SK-N-MC (cell line): ENCODE data around the gene PPP1R37.

Experiments
- DNase-seq: peaks from one replicate; pipeline ENCODE4 v3.0.0-alpha.2; 2011; ENCODE audit warnings: low read depth, low spot score
- H3K27ac ChIP-seq: fragments of 200-600 bp; sonication (generic); 2 replicates; pipeline ENCODE4 v1.5.1; 2016; ENCODE audit warnings: mixed run types
- H3K36me3 ChIP-seq: fragments of 200-600 bp; sonication (generic); 2 replicates; pipeline ENCODE4 v1.6.1; 2017; ENCODE audit warnings: antibody characterized with exemption, low read length, mixed read lengths; ENCODE audit not compliant: insufficient read depth
- H3K4me3 ChIP-seq: fragments of 200-600 bp; sonication (generic); 2 replicates; pipeline ENCODE4 v1.5.1; 2016
- H3K9ac ChIP-seq: fragments of 200-600 bp; sonication (generic); 2 replicates; pipeline ENCODE4 v1.8.0; 2017; ENCODE audit warnings: mixed run types, mixed read lengths; ENCODE audit not compliant: insufficient read length
- H3K9me3 ChIP-seq: fragments of 200-600 bp; sonication (generic); 2 replicates; pipeline ENCODE4 v1.6.1; 2017; ENCODE audit warnings: low read depth, mild to moderate bottlenecking, antibody characterized with exemption, low read length, moderate library complexity, mixed read lengths
- EZH2 ChIP-seq: fragments of 200-600 bp; sonication (generic); IDR thresholded peaks from one replicate; pipeline ENCODE4 v1.6.1; 2017; ENCODE audit warnings: antibody characterized with exemption
- FOXP2 ChIP-seq: optimal IDR thresholded peaks from 2 replicates; pipeline ENCODE3; 2011; ENCODE audit warnings: mild to moderate bottlenecking, moderate library complexity; ENCODE audit not compliant: insufficient read depth; ENCODE audit errors: extremely low read length, control extremely low read depth
- POLR2AphosphoS5 ChIP-seq: IDR thresholded peaks from 2 replicates; pipeline ENCODE4 v1.6.1; 2012; ENCODE audit warnings: mild to moderate bottlenecking, low read depth, low read length, borderline replicate concordance

PPP1R37 gene

DNA sequence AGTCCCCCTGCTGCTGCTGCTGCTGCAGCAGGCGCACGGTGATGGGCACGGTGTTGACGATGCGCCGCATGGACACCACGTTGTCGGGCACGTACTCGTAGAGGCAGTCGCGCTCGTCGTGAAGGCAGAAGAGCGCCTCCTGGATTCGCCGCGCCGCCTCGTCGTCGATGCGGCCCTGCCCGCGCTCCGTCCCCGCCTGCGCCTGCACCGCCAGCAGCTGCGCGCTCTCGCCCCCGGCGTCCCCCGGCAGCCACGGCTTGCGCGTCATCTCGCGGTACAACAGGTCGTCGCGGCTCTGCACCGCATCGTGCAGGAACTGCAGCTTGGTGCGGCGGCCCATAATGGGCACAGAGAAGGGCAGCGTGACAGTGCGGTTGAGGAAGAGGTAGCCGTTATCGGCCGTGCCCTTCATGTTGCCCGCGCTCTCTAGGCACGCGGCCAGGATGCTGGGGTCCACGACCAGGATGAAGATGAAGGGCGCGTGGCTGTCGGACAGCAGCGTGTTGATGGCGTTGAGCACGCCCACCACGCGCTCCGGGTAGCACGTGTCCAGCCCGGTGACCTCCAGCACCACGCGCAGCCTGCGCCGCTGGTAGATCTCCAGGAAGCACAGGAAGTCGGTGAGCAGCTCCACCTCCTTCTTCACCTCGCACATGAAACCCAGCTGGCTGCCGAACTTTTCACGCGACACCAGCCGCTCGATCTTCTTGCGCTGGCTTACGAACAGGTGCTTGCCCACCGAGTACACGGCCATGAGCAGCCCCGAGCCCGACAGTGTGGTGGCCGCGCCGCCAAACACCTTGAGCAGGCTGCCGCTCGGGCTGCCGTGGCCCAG lies 59.7 kb downstream of the PPP1R37 start:
- Histone ChIP-seq H3K9me3 (no peaks in the 10 kb centered on the region), H3K9ac (no peak overlapping the region), H3K27ac (no peak overlapping the region), H3K4me3 (no peak overlapping the region), H3K36me3 (no peaks in the 10 kb centered on the region)
- DNase-seq: no peak
- TF ChIP-seq FOXP2 (no peak), EZH2 (no peak), POLR2AphosphoS5 (no peak)

DNA sequence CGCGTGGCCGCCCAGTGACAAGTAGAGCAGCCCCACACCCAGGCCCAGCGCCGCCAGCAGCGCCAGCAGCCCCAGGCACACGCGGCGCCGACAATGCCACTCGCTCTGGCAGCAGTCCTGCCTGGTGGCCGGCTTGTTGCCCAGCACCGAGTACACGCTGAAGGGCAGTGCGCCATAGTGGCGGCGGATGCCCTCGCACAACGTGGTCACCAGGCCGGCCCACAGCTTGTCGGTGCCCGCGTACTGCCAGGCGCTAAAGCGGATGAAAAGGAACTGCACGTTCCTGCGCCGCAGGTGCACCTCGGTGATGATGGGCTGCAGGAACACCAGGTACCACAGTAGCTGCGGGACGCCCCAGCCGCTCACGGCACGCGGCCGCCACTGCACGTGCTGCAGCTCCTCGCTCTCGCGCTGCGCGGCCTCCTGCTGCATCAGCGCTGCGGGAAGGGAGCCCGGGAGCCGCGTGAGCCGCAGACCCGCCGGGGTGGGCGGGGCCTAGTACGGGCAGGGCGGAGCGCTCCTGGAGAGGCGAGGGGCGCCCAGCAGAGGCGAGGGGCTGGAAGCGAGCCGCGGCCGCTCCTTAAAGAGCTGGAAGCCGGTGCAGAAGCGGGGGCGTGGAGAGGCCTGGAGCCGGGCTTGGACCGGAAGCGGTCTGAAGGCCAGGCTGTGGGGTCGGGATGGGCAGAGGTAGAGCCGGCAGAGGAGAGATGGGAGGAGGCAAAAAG lies 60.5 kb downstream of the PPP1R37 start:
- TF ChIP-seq POLR2AphosphoS5 (peak; percentile 29; the same call in 1 of the 2 replicates), FOXP2 (no peak)
- Histone ChIP-seq H3K36me3 (no peaks in the 10 kb centered on the region), H3K9ac (no peak overlapping the region), H3K9me3 (no peaks in the 10 kb centered on the region), H3K4me3 (peak overlapping the region; percentile 75), H3K27ac (no peak overlapping the region)
- DNase-seq: no peak

DNA sequence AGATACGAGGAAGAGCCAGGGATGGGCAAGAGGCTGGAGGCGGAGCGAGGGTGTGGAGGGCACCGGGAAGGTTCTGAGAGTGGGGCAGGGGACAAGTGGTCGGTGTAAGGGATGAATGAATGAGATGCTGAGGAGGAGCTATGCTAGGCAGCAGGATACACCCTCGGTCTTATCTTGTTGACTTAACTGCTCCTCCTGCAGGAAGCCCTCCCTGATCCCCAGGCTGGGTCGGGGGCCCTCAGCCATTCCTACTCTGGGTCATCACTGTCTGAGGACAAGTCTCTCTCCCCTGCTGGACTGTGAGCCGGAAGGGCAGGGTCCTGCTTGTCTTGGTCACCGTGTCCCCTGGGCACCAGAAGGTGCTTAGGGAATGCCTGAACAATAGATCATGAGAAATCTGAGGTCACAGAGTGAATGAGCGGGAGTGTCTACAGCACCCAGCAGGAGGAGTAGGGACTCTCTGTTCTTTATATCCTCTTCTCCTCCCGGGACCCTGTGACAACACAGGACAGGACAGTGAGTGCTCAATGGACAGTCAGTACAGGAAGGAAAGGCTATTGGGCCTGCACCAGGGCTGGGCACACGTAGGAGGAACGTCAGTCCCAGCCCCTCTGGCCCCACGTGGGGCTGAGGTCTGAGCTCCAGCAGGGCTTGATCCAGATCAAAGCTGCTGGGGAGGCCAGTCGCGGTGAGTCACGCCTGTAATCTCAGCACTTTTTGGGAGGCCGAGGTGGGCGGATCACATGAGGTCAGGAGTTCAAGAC lies 61.3 kb downstream of the PPP1R37 start:
- no peak for DNase-seq
- H3K9me3 ChIP-seq: no peaks in the 10 kb centered on the region
- peak overlapping the region; percentile 75 for H3K4me3 ChIP-seq
- H3K9ac ChIP-seq: no peak overlapping the region
- H3K36me3 ChIP-seq: no peaks in the 10 kb centered on the region
- H3K27ac ChIP-seq: no peak overlapping the region
- TF ChIP-seq POLR2AphosphoS5: no peak
- no peak for TF ChIP-seq EZH2
- TF ChIP-seq FOXP2: no peak

DNA sequence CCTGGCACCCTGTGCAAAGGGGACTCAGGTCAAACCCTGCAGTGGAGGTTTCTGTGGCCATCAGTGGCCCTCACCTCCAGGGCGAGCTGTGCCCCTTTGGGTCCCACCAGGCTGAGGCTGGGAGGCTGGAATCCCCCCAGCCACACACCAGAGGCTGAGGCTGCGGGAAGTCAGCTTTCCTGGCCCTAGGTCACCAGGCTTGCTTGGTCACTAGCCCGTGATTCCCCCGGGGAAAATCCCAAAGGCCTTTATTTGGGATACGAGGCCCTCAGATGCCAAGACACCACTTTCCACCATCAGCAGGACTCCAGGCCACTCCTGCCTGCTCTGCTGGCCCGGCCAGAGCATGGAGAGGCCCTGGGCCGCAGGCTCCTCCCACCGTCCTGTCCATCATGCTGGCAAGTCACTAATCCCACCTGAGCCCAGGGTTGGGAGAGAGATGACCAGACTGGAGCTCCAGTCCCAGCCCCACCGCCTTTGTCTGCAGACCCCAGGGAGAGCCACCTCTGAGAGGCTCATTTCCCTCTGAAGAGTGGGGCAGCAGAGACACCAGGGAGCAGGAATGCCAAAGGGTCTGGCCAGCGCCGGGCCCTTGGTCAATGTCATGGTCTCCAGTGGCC lies 63.1 kb downstream of the PPP1R37 start:
- no peaks in the 10 kb centered on the region for H3K9me3 ChIP-seq
- H3K27ac ChIP-seq: no peak overlapping the region
- no peak for DNase-seq
- no peak overlapping the region for H3K4me3 ChIP-seq
- H3K9ac ChIP-seq: no peak overlapping the region
- no peak for TF ChIP-seq FOXP2
- H3K36me3 ChIP-seq: no peaks in the 10 kb centered on the region

DNA sequence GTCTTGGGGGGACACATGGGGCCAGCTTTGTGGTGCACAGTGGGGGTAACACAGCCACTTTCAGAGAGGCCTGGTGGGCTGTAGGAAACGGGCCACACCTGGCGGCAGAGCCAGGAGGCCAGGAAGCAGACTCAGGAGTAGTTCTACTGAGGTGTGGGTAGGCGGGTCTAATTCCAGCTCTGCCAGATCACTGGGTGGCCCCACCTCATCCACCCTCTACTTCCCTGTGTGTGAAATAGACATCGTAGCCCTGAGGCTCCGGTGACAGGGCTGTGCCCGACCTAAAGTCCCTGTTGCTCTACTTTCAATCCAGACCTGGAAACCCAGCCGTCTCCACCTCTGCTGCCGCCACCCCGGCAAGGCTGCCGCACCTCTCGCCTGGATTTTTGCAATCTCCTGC lies 63.8 kb downstream of the PPP1R37 start:
- DNase-seq: no peak
- no peaks in the 10 kb centered on the region for H3K36me3 ChIP-seq
- TF ChIP-seq FOXP2 (no peak), EZH2 (no peak), POLR2AphosphoS5 (no peak)
- H3K9me3 ChIP-seq: no peaks in the 10 kb centered on the region
- H3K27ac ChIP-seq: no peak overlapping the region
- H3K4me3 ChIP-seq: no peak overlapping the region
- no peak overlapping the region for H3K9ac ChIP-seq

DNA sequence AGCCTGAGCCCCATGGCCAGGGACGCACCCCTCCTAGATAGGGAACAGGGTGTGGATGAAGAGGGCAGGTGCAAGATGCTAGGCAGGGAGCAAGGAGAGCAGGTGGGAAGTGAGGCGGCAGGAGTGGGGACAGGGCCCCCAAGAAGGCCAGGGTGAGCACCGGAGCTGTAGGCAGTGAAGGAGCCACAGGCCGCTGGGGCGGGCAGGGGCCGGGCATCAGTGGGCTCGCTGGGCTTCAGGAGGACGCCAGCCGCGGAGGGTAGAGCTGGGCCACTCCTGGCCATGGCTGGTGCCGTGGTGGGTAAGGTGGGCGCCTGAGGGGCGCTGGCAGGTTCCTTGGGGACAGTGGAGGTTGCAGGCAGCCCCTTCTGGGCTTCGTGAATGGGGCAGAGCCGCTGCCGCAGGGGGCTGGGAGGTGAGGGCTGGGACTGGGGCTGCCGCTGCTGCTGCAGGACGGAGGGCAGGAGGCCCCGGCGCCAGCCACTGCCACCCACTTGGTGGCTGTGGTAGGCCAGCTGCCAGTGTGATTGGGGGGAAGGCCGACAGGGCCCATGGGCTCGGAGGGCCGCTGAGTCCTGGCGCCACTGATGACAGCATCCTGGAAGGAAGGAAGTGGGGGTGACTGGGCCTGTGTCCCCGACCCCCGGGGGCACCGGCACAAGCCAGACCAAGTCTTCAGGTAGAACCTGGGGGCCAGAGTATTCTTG lies 65.7 kb downstream of the PPP1R37 start:
- TF ChIP-seq POLR2AphosphoS5 (no peak), EZH2 (no peak), FOXP2 (no peak)
- no peak for DNase-seq
- Histone ChIP-seq H3K36me3 (no peaks in the 10 kb centered on the region), H3K4me3 (no peak overlapping the region), H3K9me3 (no peaks in the 10 kb centered on the region), H3K9ac (no peak overlapping the region), H3K27ac (no peak overlapping the region)

DNA sequence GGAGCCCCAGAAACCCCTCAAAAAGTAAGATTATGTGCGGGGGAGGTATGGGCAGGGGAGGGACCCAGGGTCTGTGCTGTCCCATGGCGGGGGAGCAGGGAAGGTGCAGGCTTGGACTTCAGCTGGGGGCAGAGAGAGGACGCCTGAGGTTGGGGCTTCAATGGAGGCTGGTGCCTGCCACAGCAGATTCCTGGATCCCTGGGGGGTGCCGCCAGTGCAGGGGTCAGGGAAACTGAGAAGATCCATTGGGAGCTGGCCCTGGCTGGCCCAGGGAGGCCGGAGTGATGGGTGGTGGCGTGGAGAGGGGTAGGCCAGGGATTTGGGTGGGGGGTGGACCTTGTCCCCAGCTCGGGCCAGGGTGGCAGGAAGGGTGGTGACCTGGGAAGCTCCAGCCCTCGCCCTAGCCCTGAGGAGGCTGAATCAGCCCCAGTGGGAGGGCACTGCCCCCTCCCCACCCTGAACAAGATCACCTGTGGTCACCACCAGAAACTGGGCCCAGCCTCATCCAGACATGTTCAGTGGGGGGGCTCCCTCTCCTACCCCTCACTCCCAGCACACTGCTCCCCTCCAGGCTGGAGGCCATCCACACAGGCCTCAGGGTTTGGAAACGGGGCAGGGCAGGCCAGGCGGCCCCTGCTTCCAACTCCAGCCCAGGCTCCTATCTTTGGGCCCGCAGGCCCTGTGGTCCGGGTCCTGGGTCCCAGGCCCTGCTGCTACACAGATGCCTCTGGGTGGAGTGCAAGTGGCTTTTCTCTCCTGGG lies 66.4 kb downstream of the PPP1R37 start:
- Histone ChIP-seq H3K4me3 (no peak overlapping the region), H3K9ac (no peak overlapping the region), H3K36me3 (no peaks in the 10 kb centered on the region), H3K9me3 (no peaks in the 10 kb centered on the region), H3K27ac (no peak overlapping the region)
- no peak for DNase-seq
- no peak for TF ChIP-seq FOXP2
- no peak for TF ChIP-seq POLR2AphosphoS5
- no peak for TF ChIP-seq EZH2
